K562 (cell line): ENCODE results near the gene TTC19. TPM values are rescaled to one million over a fixed set of nuclear protein-coding genes. Genes with fewer than 3 reads are reported as not detected.

Source experiments
- ATAC-seq: fragments of 200-7000 bp; cut with Tn5 transposase; 3 replicates; pipeline ENCODE4 v1.9.1; 2020; ENCODE audit warnings: moderate library complexity
- BruUV-seq: library from RNA; stranded (reverse); fragments of 400-500 nt; replicated peaks from 2 replicates; lab custom pipeline; 2021; lab: Mats Ljungman, UMichigan
- CTCF ChIA-PET: fragments of 300-600 bp; formaldehyde crosslinking; extraction: SDS; loops from one replicate; lab custom pipeline; 2021; ENCODE audit warnings: low intra/inter-chr PET ratio; lab: Yijun Ruan, JAX
- POLR2A ChIA-PET: fragments of 300-600, 350-650 bp; sonication (Branson Sonifier 250); formaldehyde crosslinking; extraction: SDS; loops from one replicate; lab custom pipeline; 2021; ENCODE audit warnings: antibody characterized with exemption, inconsistent platforms; lab: Yijun Ruan, JAX
- DNase-seq, 4 experiments: peaks; one replicate each; pipeline versions ENCODE4 v3.0.0 to v3.0.0-alpha.2; 2011 to 2018; ENCODE audit warnings: low spot score in 3 of 4, mixed read lengths in 3 of 4; ENCODE audit errors: extremely low read depth in 1 of 4
- FAIRE-seq: peaks from 2 replicates; lab custom pipeline; 2011; peaks lifted over from hg19 to GRCh38; lab: Jason Lieb, UNC
- H2AFZ ChIP-seq: 2 replicates; pipeline ENCODE4 v1.6.0; 2011; ENCODE audit warnings: low read depth, low read length, control low read depth, inconsistent platforms
- H3K27ac ChIP-seq: fragments of 200-600 bp; 3 replicates; pipeline ENCODE4 v1.8.0; 2011; ENCODE audit warnings: low read depth, mild to moderate bottlenecking, control low read depth, inconsistent platforms, low read length, moderate library complexity, mixed read lengths; ENCODE audit errors: extremely low read depth
- H3K27me3 ChIP-seq, 2 experiments: fragments of 300-600 bp in 1 of 2; 2 replicates in 1 of 2; 3 replicates in 1 of 2; pipeline versions ENCODE4 v1.6.0 to v1.8.0; 2011; ENCODE audit warnings: inconsistent platforms in 2 of 2, low read length in 2 of 2, mild to moderate bottlenecking in 1 of 2, mixed read lengths in 1 of 2, moderate library complexity in 1 of 2; ENCODE audit not compliant: control insufficient read depth in 2 of 2, insufficient read depth in 2 of 2
- H3K36me3 ChIP-seq: fragments of 300-600 bp; 3 replicates; pipeline ENCODE4 v1.8.0; 2011; ENCODE audit warnings: mild to moderate bottlenecking, low read length, inconsistent platforms; ENCODE audit not compliant: control insufficient read depth, insufficient read depth
- H3K4me1 ChIP-seq, 2 experiments: fragments of 200-600 bp in 1 of 2; replicated peaks in 1 of 2; 2 replicates in 1 of 2; 3 replicates in 1 of 2; pipeline versions ENCODE4 v1.5.1 to v1.8.0; 2011; ENCODE audit warnings: inconsistent platforms in 2 of 2, low read length in 2 of 2, mild to moderate bottlenecking in 1 of 2, mixed read lengths in 1 of 2, moderate library complexity in 1 of 2; ENCODE audit not compliant: control insufficient read depth in 2 of 2, insufficient read depth in 2 of 2
- H3K4me2 ChIP-seq: 2 replicates; pipeline ENCODE4 v1.6.1; 2011; ENCODE audit warnings: low read length, control low read depth, inconsistent platforms, mixed read lengths; ENCODE audit not compliant: insufficient read depth
- H3K4me3 ChIP-seq: fragments of 200-600 bp; sonication (generic), shearing (Covaris generic); 2 replicates; pipeline ENCODE4 v1.5.1; 2016; ENCODE audit warnings: control low read depth, inconsistent platforms
- H3K79me2 ChIP-seq: fragments of 200-600 bp; 3 replicates; pipeline ENCODE4 v1.8.0; 2011; ENCODE audit warnings: low read length, inconsistent platforms; ENCODE audit not compliant: control insufficient read depth, insufficient read depth
- H3K9ac ChIP-seq, 2 experiments: 2 replicates each; pipeline versions ENCODE4 v1.6.0 to v1.6.1; 2011; ENCODE audit warnings: low read depth in 2 of 2, low read length in 2 of 2, control low read depth in 1 of 2, inconsistent platforms in 1 of 2, mild to moderate bottlenecking in 1 of 2, mixed read lengths in 1 of 2; ENCODE audit not compliant: insufficient read depth in 1 of 2
- H3K9me1 ChIP-seq: one replicate; pipeline ENCODE4 v1.6.0; 2011; ENCODE audit warnings: inconsistent platforms, mild to moderate bottlenecking, low read length, moderate library complexity; ENCODE audit not compliant: control insufficient read depth, insufficient read depth
- H3K9me3 ChIP-seq: replicated peaks from 2 replicates; pipeline ENCODE4 v1.5.1; 2011; ENCODE audit warnings: low read depth, low read length, inconsistent platforms; ENCODE audit not compliant: control insufficient read depth, insufficient read depth
- H4K20me1 ChIP-seq: replicated peaks from 2 replicates; pipeline ENCODE4 v1.6.1; 2011; ENCODE audit warnings: low read length, inconsistent platforms, mixed read lengths; ENCODE audit not compliant: control insufficient read depth, insufficient read depth
- BRCA1 ChIP-seq, 2 experiments: fragments of 450-650 bp in 1 of 2; sonication (generic) in 1 of 2; formaldehyde crosslinking in 1 of 2; IDR thresholded peaks; 2 replicates each; pipeline versions ENCODE4 v1.5.0 to v1.6.1; 2017 to 2020; ENCODE audit warnings: mild to moderate bottlenecking in 1 of 2, missing genetic modification reagents in 1 of 2
- DDX20 ChIP-seq: fragments of 450-650 bp; IDR thresholded peaks from 2 replicates; pipeline ENCODE4 v1.6.1; 2016; ENCODE audit warnings: missing genetic modification characterization, low read depth, mild to moderate bottlenecking, missing compliant biosample characterization, moderate library complexity
- ESRRB ChIP-seq: fragments of 250-450 bp; sonication (Bioruptor Pico); IDR thresholded peaks from 2 replicates; pipeline ENCODE4 v1.5.0; 2020; ENCODE audit warnings: mild to moderate bottlenecking, moderate library complexity, borderline replicate concordance
- HDGF ChIP-seq: fragments of 450-650 bp; IDR thresholded peaks from 2 replicates; pipeline ENCODE4 v1.6.1; 2016
- MYNN ChIP-seq, 2 experiments: sonication (generic); formaldehyde crosslinking in 1 of 2; IDR thresholded peaks; 2 replicates each; pipeline versions ENCODE4 v1.5.0 to v1.6.1; 2016 to 2020; ENCODE audit warnings: antibody characterized with exemption in 1 of 2, missing genetic modification reagents in 1 of 2
- RBM17 ChIP-seq: fragments of 200-400 bp; formaldehyde crosslinking; IDR thresholded peaks from 2 replicates; pipeline ENCODE4 v1.6.1; 2017; ENCODE audit warnings: low read depth, mild to moderate bottlenecking, low read length, borderline replicate concordance
- SAFB ChIP-seq: fragments of 200-400 bp; formaldehyde crosslinking; IDR thresholded peaks from 2 replicates; pipeline ENCODE4 v1.6.1; 2017; ENCODE audit warnings: low read depth, low read length, borderline replicate concordance
- ZBTB1 ChIP-seq: sonication (generic); formaldehyde crosslinking; IDR thresholded peaks from 2 replicates; pipeline ENCODE4 v1.8.1; 2023; ENCODE audit warnings: missing genetic modification reagents, low read depth, mild to moderate bottlenecking, borderline replicate concordance
- ZBTB26 ChIP-seq: fragments of 450-650 bp; formaldehyde crosslinking; IDR thresholded peaks from 2 replicates; pipeline ENCODE4 v1.4.0; 2022; ENCODE audit warnings: missing genetic modification characterization
- WGBS: fragments of 100-300 bp; shearing (Covaris generic); methylation state at CpG from one replicate; pipeline ENCODE4 v1.1.6; 2016; ENCODE audit warnings: low coverage, mixed read lengths; ENCODE audit not compliant: insufficient coverage; ENCODE audit errors: missing lambda C conversion rate; 5-methylcytosine and 5-hydroxymethylcytosine counted together
- in situ Hi-C: fragments of 300-500 bp; cut with MboI; formaldehyde crosslinking; loops from 4 replicates; pipeline ENCODE4 v1.15.0; 2018; ENCODE audit warnings: inconsistent platforms, mixed read lengths
- intact Hi-C: fragments of 100-400 bp; cut with micrococcal nuclease; formaldehyde crosslinking; loops from 2 replicates; pipeline ENCODE4 v1.14.2; 2022
- polyA plus RNA-seq, 8 experiments: library from polyadenylated mRNA; depleted of rRNA in 4 of 8; stranded (reverse) in 5 of 8; unstranded in 3 of 8; fragments of >200 nt; fragmentation: Nextera tagmentation in 2 of 8; fragmentation: Illumina TruSeq in 1 of 8; extraction: Ambion mirVana in 2 of 8; extraction: Trizol in 1 of 8; gene quantifications; 2 replicates each; pipeline versions ENCODE4 v1.2.1 to v1.2.3, GENCODE V29; 2011 to 2014; ENCODE audit warnings: inconsistent platforms in 1 of 8, missing spikeins in 1 of 8
- total RNA-seq, 7 experiments: library from RNA; depleted of rRNA in 6 of 7; stranded (reverse); fragments of >200 nt in 6 of 7; fragmentation: Illumina TruSeq in 2 of 7; extraction: Trizol in 2 of 7; gene quantifications; 2 replicates each; pipeline versions ENCODE4 v1.2.1 to v1.2.3, GENCODE V29; 2011 to 2021; ENCODE audit warnings: low replicate concordance in 1 of 7

Gene TTC19
- total and polyA plus RNA-seq, 9 of the 15 experiments (the other 6 are each of a cell fraction or from before 2014, with no cell fraction given), result 8.1 to 60.8 (median 25.3) TPM

- H3K27me3 ChIP-seq, result no peaks in the 10 kb centered on the region
- peaks cover 82% of the 10 kb centered on the region for H3K36me3 ChIP-seq
- no peak for TF ChIP-seq BRCA1 (IDR thresholded peaks at IDR 0.05)
- TF ChIP-seq BRCA1 (CRISPR knock-in tag; IDR thresholded peaks at IDR 0.05), result no peak
- TF ChIP-seq ZBTB26 (CRISPR knock-in tag), result no peak
- no peaks in the 10 kb centered on the region; a peak in 1 of 5 replicates for H3K4me1 ChIP-seq
- no peak for ATAC-seq
- ChIA-PET CTCF (no interaction called here), POLR2A (interaction anchor here (1.1 kb wide), 1 partner anchor 349 kb away, joined by 3 read pairs; no protein-coding TSS in a partner anchor)
- no TSS peak for BruUV-seq
- no peak overlapping the region for H2AFZ ChIP-seq
- no peaks in the 10 kb centered on the region for H3K9me3 ChIP-seq
- no peak for FAIRE-seq
- no peak overlapping the region for H3K9ac ChIP-seq
- no peak overlapping the region for H3K4me3 ChIP-seq
- WGBS, result 92% methylated on average over 7 of the region's 7 CpGs
- no peaks in the 10 kb centered on the region for H3K79me2 ChIP-seq
- in situ Hi-C loops (no loop called here), intact Hi-C loops (no loop called here)
- H4K20me1 ChIP-seq, result no peaks in the 10 kb centered on the region
- no peak for DNase-seq
- H3K9me1 ChIP-seq, result no peaks in the 10 kb centered on the region
- H3K4me2 ChIP-seq, result no peak overlapping the region
- no peak overlapping the region for H3K27ac ChIP-seq
Observed at GRCh38 chr17:16033729-16034349, 34.2 kb downstream of the TTC19 start.

GRCh38 chr17:16036261-16036660 is 36.6 kb downstream of the TTC19 start:
- 75% methylated on average over 2 of the region's 2 CpGs for WGBS
- CTCF ChIA-PET, result no interaction called here
- FAIRE-seq, result no peak

More at GRCh38 chr17:16036261-16036660, 36.6 kb downstream of the TTC19 start:
- DNase-seq, result no peak
- H3K36me3 ChIP-seq, result peaks cover 79% of the 10 kb centered on the region
- TF ChIP-seq ZBTB1 (CRISPR knock-in tag) (no peak), SAFB (no peak), ESRRB (CRISPR knock-in tag) (no peak), MYNN (IDR thresholded peaks at IDR 0.05) (0 out of 2 replicates have a peak, but pooled peaks have one; percentile 61), MYNN (CRISPR knock-in tag; IDR thresholded peaks at IDR 0.05) (no peak), DDX20 (tag) (no peak), HDGF (no peak), RBM17 (no peak)
- TF ChIP-seq, all 486 proteins: peak for 1
- in situ Hi-C loops, result no loop called here
- H3K4me3 ChIP-seq, result no peak overlapping the region
- no peak overlapping the region for H3K9ac ChIP-seq
- no peak overlapping the region for H3K4me2 ChIP-seq
- POLR2A ChIA-PET, result no interaction called here
- H3K4me1 ChIP-seq, result no peaks in the 10 kb centered on the region; a peak in 1 of 5 replicates
- H3K9me3 ChIP-seq, result no peaks in the 10 kb centered on the region
- intact Hi-C loops, result no loop called here
- no peak overlapping the region for H3K27ac ChIP-seq
- H3K9me1 ChIP-seq, result no peaks in the 10 kb centered on the region
- BruUV-seq, result no TSS peak
- no peak overlapping the region for H2AFZ ChIP-seq
- H4K20me1 ChIP-seq, result no peaks in the 10 kb centered on the region
- H3K79me2 ChIP-seq, result no peaks in the 10 kb centered on the region
- H3K27me3 ChIP-seq, result no peaks in the 10 kb centered on the region
- no peak for ATAC-seq
